ENCODE results near the gene LRRC71.

DNA sequence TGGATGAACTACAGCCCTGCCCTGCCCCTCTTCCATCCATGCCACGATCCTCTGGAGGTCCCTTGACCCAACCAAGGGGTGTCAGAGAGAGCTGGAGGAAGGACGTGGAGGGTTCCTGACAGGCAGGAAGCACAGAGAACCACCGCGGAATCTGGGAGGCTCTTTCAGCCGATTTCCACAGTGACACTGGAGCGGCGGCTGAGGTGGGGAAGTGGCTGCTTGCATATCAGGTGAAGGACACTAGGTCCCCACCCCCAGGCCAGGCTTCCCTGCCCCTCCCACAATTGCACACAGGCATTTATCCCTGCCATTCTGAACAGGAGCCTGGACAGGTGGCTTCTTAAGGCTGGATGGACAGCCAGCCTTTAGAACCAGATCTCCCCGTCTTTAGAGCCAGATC, 17.5 kb downstream of the LRRC71 start:
- TF ChIP-seq RFX5 (IDR thresholded peaks at IDR 0.05; ENCODE audit: low read length) = no peak
- TF ChIP-seq, protein P1, sequence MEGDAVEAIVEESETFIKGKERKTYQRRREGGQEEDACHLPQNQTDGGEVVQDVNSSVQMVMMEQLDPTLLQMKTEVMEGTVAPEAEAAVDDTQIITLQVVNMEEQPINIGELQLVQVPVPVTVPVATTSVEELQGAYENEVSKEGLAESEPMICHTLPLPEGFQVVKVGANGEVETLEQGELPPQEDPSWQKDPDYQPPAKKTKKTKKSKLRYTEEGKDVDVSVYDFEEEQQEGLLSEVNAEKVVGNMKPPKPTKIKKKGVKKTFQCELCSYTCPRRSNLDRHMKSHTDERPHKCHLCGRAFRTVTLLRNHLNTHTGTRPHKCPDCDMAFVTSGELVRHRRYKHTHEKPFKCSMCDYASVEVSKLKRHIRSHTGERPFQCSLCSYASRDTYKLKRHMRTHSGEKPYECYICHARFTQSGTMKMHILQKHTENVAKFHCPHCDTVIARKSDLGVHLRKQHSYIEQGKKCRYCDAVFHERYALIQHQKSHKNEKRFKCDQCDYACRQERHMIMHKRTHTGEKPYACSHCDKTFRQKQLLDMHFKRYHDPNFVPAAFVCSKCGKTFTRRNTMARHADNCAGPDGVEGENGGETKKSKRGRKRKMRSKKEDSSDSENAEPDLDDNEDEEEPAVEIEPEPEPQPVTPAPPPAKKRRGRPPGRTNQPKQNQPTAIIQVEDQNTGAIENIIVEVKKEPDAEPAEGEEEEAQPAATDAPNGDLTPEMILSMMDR (IDR thresholded peaks at IDR 0.05) = no peak
- no peak for TF ChIP-seq JUND (IDR thresholded peaks at IDR 0.05)
- no peak for TF ChIP-seq EZH2phosphoT487 (IDR thresholded peaks at IDR 0.05; ENCODE audit: borderline replicate concordance, low read depth)
- TF ChIP-seq POLR2AphosphoS5 (IDR thresholded peaks at IDR 0.05; ENCODE audit: low read depth, low read length) = no peak
- no peak for TF ChIP-seq MXI1 (IDR thresholded peaks at IDR 0.05; ENCODE audit: low read depth, low read length)
- TF ChIP-seq FOSL2 (IDR thresholded peaks at IDR 0.05; ENCODE audit: borderline replicate concordance, low read depth) = no peak
- TF ChIP-seq, protein P2, sequence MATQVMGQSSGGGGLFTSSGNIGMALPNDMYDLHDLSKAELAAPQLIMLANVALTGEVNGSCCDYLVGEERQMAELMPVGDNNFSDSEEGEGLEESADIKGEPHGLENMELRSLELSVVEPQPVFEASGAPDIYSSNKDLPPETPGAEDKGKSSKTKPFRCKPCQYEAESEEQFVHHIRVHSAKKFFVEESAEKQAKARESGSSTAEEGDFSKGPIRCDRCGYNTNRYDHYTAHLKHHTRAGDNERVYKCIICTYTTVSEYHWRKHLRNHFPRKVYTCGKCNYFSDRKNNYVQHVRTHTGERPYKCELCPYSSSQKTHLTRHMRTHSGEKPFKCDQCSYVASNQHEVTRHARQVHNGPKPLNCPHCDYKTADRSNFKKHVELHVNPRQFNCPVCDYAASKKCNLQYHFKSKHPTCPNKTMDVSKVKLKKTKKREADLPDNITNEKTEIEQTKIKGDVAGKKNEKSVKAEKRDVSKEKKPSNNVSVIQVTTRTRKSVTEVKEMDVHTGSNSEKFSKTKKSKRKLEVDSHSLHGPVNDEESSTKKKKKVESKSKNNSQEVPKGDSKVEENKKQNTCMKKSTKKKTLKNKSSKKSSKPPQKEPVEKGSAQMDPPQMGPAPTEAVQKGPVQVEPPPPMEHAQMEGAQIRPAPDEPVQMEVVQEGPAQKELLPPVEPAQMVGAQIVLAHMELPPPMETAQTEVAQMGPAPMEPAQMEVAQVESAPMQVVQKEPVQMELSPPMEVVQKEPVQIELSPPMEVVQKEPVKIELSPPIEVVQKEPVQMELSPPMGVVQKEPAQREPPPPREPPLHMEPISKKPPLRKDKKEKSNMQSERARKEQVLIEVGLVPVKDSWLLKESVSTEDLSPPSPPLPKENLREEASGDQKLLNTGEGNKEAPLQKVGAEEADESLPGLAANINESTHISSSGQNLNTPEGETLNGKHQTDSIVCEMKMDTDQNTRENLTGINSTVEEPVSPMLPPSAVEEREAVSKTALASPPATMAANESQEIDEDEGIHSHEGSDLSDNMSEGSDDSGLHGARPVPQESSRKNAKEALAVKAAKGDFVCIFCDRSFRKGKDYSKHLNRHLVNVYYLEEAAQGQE (IDR thresholded peaks at IDR 0.05; ENCODE audit: low read depth, low read length) = no peak
- no peak for TF ChIP-seq GABPA (IDR thresholded peaks at IDR 0.05; ENCODE audit: low read depth)
- TF ChIP-seq, protein P3, sequence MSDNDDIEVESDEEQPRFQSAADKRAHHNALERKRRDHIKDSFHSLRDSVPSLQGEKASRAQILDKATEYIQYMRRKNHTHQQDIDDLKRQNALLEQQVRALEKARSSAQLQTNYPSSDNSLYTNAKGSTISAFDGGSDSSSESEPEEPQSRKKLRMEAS (IDR thresholded peaks at IDR 0.05; ENCODE audit: low read depth) = no peak
- no peak for TF ChIP-seq TEAD4 (IDR thresholded peaks at IDR 0.05; ENCODE audit: borderline replicate concordance, insufficient read depth)
- TF ChIP-seq TAF1 (IDR thresholded peaks at IDR 0.05; ENCODE audit: borderline replicate concordance, low read depth, low read length) = no peak
